ENCODE results near the gene ACP7. TPM values are rescaled to one million over a fixed set of nuclear protein-coding genes. Genes with fewer than 3 reads are reported as not detected.
A peak's percentile ranks its signal among the peaks of the same experiment; 100 is the strongest.

ACP7 gene
- total RNA-seq, 4 donors from 2014 or later: 0.90 to 3.1 (median 1.6) TPM

DNA sequence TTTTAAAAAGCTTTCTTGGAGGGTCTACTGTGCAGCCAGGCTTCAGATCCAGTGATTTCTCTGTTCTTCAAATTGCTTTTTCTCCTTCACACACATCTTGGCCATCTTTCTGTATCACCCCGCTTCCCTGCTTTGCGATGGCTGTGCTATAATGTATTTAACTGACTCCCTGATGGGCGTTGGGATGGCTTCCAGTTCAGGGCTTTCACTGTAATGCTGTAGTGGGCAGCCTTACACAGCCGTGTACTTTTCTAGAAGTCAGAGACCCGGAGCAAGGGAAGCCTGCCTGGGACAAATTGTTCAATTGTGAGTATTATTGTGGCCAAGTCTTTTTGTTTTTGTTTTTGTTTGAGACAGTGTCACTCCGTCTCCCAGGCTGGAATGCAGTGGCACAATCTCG, 22.0 kb downstream of the ACP7 start:
- no peaks in the 10 kb centered on the region for H3K36me3 ChIP-seq
- H3K4me1 ChIP-seq: peaks cover 0 to 8% (median 0%) of the 10 kb centered on the region in 4 donors
- H3K9me3 ChIP-seq: no peaks in the 10 kb centered on the region
- 40 to 44% methylated on average over 7 of the region's 7 CpGs for WGBS, 2 donors
- DNase-seq (ENCODE audit: low spot score in 2 of 2): no peak
- no peaks in the 10 kb centered on the region for H3K27me3 ChIP-seq
- TF ChIP-seq POLR2A (IDR thresholded peaks at IDR 0.05) (no peak), EP300 (IDR thresholded peaks at IDR 0.05) (no peak)
- TF ChIP-seq, protein P1, sequence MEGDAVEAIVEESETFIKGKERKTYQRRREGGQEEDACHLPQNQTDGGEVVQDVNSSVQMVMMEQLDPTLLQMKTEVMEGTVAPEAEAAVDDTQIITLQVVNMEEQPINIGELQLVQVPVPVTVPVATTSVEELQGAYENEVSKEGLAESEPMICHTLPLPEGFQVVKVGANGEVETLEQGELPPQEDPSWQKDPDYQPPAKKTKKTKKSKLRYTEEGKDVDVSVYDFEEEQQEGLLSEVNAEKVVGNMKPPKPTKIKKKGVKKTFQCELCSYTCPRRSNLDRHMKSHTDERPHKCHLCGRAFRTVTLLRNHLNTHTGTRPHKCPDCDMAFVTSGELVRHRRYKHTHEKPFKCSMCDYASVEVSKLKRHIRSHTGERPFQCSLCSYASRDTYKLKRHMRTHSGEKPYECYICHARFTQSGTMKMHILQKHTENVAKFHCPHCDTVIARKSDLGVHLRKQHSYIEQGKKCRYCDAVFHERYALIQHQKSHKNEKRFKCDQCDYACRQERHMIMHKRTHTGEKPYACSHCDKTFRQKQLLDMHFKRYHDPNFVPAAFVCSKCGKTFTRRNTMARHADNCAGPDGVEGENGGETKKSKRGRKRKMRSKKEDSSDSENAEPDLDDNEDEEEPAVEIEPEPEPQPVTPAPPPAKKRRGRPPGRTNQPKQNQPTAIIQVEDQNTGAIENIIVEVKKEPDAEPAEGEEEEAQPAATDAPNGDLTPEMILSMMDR (IDR thresholded peaks at IDR 0.05): no peak
- no peak overlapping the region for H3K4me3 ChIP-seq
- H3K27ac ChIP-seq: peak overlapping the region in 2 of 4 donors; percentile 22 to 69

DNA sequence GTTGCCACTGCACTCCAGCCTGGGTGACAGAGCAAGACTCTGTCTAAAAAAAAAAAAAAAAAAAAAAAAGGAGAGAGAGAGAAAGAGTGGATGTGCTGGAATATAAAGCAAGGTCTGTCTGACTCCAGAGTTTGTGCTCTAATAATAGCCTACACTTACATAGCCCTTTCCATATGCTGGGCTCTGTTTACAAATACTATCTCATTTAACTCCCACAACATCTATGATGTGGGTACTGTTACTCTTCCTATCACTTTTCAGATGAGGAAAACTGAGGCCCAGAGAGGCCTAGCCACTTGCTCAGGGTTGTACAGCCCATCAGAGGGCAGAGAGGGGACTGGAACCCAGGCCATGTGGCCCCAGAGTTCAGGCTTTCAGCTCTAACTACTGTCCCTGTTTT, 25.5 kb downstream of the ACP7 start:
- Histone ChIP-seq H3K4me3 (no peak overlapping the region), H3K36me3 (no peaks in the 10 kb centered on the region), H3K9me3 (no peaks in the 10 kb centered on the region), H3K27me3 (peaks cover 0 to 22% of the 10 kb centered on the region in 2 donors), H3K27ac (peak overlapping the region in 1 of 4 donors; percentile 17), H3K4me1 (peaks cover 0 to 8% (median 0%) of the 10 kb centered on the region in 4 donors)
- DNase-seq (ENCODE audit: low spot score in 2 of 2): no peak
- no peak for TF ChIP-seq EP300 (IDR thresholded peaks at IDR 0.05)
- TF ChIP-seq, protein P1 (IDR thresholded peaks at IDR 0.05): no peak
- no peak for TF ChIP-seq POLR2A (IDR thresholded peaks at IDR 0.05)

DNA sequence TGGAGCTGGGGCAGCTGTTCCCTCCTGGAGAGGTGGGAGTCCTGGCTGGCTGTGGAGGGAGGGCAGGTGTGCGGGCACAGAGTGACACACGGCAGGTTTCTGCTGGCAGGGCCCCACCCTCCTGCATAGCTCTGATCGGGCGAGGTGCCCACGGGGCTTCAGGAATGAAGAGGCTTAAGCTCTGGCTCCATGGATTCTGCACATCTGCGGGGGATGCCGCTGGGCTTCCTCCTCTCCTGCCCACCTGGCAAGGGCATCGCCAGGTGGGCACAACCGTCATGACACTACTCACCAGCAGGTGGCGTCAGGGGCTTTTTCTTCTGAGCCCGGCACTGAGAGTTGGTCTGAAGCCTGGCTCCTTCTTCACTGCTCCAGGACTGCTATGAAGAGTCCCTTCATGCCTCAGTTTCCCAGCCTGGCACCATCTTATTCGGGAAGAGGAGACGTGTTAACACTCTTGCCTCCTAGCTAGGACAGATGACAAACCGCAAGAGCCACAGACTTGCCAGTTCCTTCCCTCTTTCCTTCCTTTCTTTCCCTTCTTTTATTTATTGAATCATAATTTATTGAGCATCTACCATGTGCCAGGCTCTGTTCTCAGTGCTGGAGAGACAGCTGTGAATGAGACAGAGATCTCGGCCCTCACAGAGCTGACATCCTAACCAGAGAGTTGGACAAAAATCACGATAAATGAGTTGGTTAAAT, 26.2 kb downstream of the ACP7 start:
- H3K36me3 ChIP-seq: no peaks in the 10 kb centered on the region
- H3K9me3 ChIP-seq: no peaks in the 10 kb centered on the region
- TF ChIP-seq, protein P1 (IDR thresholded peaks at IDR 0.05): peak; percentile 46 to 83 (median 76)
- TF ChIP-seq EP300 (IDR thresholded peaks at IDR 0.05): no peak
- H3K4me1 ChIP-seq: peaks cover 0 to 8% (median 0%) of the 10 kb centered on the region in 4 donors
- peaks cover 0 to 22% of the 10 kb centered on the region in 2 donors for H3K27me3 ChIP-seq
- 24 to 27% methylated on average over 6 to 16 of the region's 16 CpGs for WGBS, 2 donors
- peak; percentile 33 to 53 for DNase-seq (ENCODE audit: low spot score in 2 of 2)
- H3K4me3 ChIP-seq: no peak overlapping the region
- H3K27ac ChIP-seq: peak overlapping the region in 1 of 4 donors; percentile 17

DNA sequence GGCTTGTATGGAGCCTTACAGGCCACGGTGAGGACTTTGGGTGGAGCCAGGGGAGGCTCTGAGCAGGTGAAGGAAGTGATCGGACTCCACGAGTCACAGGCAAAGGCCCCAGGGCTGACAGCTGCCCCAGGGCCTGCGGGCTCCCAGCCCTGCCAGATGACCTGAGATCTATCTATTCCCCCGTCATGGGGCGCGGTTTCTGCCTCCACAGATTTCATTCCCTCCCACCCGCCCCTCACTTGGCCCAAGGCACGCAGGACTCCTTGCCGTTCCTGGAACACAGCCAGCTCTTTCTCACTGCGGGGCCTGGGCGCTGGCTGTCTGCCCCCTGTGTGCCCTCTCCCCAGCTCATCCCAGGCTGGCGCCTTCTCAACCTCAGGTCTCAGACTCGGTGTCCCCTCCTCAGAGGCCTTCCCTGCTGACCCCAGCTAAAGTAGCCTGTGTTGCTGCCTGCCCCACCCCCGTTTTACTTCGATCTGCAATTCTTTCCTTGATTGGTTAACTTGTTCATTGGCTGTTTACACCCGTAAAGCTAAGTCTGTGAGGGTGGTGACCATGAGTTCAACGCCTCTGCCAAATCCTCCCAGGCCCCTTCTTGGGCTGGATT, 27.5 kb downstream of the ACP7 start:
- no peak overlapping the region for H3K4me3 ChIP-seq
- DNase-seq (ENCODE audit: low spot score in 2 of 2): no peak
- WGBS, 2 donors: 18% methylated on average over 18 of the region's 18 CpGs
- TF ChIP-seq POLR2A (IDR thresholded peaks at IDR 0.05) (no peak), EP300 (IDR thresholded peaks at IDR 0.05) (no peak)
- TF ChIP-seq, protein P1 (IDR thresholded peaks at IDR 0.05): no peak
- H3K27me3 ChIP-seq: peaks cover 0 to 22% of the 10 kb centered on the region in 2 donors
- H3K4me1 ChIP-seq: no peaks in the 10 kb centered on the region
- H3K27ac ChIP-seq: peak overlapping the region in 1 of 4 donors; percentile 4
- no peaks in the 10 kb centered on the region for H3K9me3 ChIP-seq
- H3K36me3 ChIP-seq: no peaks in the 10 kb centered on the region

DNA sequence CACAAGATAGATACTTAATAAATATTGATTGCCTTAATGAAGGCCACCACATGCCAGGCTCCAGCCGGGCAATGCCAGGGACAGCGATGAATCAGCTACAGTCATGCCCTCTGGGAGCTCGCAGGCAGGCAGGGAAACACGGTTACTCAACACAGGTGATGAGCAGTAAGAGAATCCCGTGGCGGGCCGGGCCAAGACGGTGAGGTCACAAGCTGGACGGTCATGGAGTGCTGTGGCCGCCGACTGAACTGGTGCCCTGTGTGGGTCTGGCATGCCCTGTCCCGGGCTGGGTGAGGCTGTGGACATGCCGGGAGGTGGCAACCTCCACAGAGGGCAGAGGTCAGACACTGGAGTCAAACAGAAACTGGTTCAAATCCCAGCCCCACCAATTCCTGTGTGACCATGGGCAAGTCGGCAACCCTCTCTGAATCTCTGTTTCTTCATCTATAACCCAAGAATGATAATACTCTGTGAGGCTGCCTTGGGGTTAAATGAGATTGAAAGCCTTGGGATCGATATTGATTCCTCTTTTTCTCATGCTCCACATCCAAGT, 28.2 kb downstream of the ACP7 start:
- TF ChIP-seq POLR2A (IDR thresholded peaks at IDR 0.05): no peak
- TF ChIP-seq, protein P1 (IDR thresholded peaks at IDR 0.05): no peak
- TF ChIP-seq EP300 (IDR thresholded peaks at IDR 0.05): no peak
- no peak for DNase-seq (ENCODE audit: low spot score in 2 of 2)
- no peak overlapping the region for H3K4me3 ChIP-seq
- H3K9me3 ChIP-seq: no peaks in the 10 kb centered on the region
- H3K4me1 ChIP-seq: no peaks in the 10 kb centered on the region
- H3K27ac ChIP-seq: no peak overlapping the region
- 74 to 77% methylated on average over 14 to 15 of the region's 15 CpGs for WGBS, 2 donors
- H3K36me3 ChIP-seq: no peaks in the 10 kb centered on the region
- H3K27me3 ChIP-seq: peaks cover 0 to 22% of the 10 kb centered on the region in 2 donors
